ACC112 (cell line): Measurements from ENCODE around the gene GJB5.
"Not testable (repeated sequence)": the region's sequence is repeated elsewhere in the genome, so short reads cannot be mapped to it uniquely, and the experiment has no call there.

Source experiments
- H2AFZ ChIP-seq: fragments of 200-600 bp; sonication (generic); one replicate; pipeline ENCODE4 v1.6.0; 2017; ENCODE audit warnings: antibody characterized with exemption, low read length; ENCODE audit not compliant: unreplicated experiment
- H3K27ac ChIP-seq: fragments of 200-600 bp; sonication (generic); 2 replicates; pipeline ENCODE4 v1.5.1; 2014; ENCODE audit warnings: low read depth, mild to moderate bottlenecking, antibody characterized with exemption, low read length, moderate library complexity
- H3K27me3 ChIP-seq: fragments of 200-600 bp; sonication (generic); 2 replicates; pipeline ENCODE4 v1.6.1; 2014; ENCODE audit warnings: mild to moderate bottlenecking, antibody characterized with exemption, low read length, moderate library complexity, mixed read lengths; ENCODE audit not compliant: insufficient read depth
- H3K36me3 ChIP-seq: fragments of 200-600 bp; sonication (generic); 2 replicates; pipeline ENCODE4 v1.6.1; 2016; ENCODE audit warnings: mild to moderate bottlenecking, antibody characterized with exemption, low read length, moderate library complexity, mixed read lengths; ENCODE audit not compliant: insufficient read depth
- H3K4me1 ChIP-seq: fragments of 200-600 bp; sonication (generic); one replicate; pipeline ENCODE4 v1.6.1; 2016; ENCODE audit warnings: low read length, mixed read lengths; ENCODE audit not compliant: insufficient read depth, unreplicated experiment, control insufficient read depth
- H3K4me3 ChIP-seq: fragments of 200-600 bp; sonication (generic); 2 replicates; pipeline ENCODE4 v1.5.1; 2014; ENCODE audit warnings: mild to moderate bottlenecking, low read depth, low read length
- H3K79me2 ChIP-seq: fragments of 200-600 bp; sonication (generic); one replicate; pipeline ENCODE4 v1.6.0; 2016; ENCODE audit warnings: low read length; ENCODE audit not compliant: control insufficient read depth, unreplicated experiment, insufficient read depth

GJB5 gene

DNA sequence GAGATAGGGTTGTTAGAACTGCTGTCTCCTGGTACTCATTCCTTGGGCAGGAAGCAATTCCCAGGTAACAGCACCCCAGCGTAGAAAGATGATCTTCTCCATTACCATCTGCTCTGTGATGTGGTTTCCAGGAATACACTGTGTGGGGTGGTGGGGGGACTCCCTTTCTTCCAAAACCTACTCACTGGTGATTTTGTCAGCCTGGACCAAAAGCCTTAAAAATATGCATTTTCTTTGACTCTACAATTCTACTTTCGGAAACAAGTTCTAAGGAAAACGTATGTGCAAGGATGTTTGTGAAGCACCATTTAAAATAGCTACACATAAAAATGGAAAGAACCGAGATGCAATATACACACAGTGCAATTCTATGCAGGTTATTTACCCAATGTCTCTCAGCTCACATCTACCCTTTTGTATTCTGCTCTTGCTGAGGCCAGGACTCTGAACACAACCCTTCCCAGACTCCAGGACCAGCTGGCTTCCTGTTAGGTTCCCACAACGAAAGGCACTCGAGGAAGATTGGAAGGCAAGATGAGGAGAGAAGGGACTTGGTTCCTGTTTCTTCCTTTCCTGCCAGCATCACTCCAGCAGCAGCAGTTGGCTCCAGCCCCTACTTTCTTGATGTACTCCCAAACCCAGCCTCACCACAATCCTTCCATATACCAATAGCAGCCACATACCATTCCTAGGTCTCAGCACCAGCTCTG, 33.0 kb upstream of the GJB5 start:
- H3K36me3 ChIP-seq, result no peaks in the 10 kb centered on the region
- peaks cover 60% of the 10 kb centered on the region for H3K27me3 ChIP-seq
- H3K4me1 ChIP-seq, result no peaks in the 10 kb centered on the region
- no peak overlapping the region for H3K4me3 ChIP-seq
- no peak overlapping the region for H3K27ac ChIP-seq
- no peak overlapping the region for H2AFZ ChIP-seq
- no peaks in the 10 kb centered on the region for H3K79me2 ChIP-seq

DNA sequence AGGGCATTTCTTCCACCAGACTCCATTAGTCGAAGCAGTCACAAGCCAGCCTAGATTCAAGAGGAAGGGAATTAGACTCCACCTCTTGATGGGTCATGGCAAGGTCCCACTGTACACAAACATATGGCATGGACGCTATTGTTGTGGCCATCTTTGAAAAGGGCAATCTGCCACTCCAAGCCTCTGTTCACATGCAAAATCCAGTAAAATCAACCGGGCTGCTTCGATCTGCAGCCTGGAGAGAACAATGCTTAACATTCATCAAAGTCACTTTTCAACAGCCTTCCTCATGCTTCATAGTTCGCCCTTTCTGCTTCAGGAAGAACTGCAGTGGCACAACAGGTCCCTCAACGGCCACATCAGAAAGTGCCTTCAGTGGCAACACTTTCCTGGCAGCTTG, 28.0 kb upstream of the GJB5 start:
- Histone ChIP-seq H3K27me3 (peaks cover 71% of the 10 kb centered on the region), H3K27ac (no peak overlapping the region)

DNA sequence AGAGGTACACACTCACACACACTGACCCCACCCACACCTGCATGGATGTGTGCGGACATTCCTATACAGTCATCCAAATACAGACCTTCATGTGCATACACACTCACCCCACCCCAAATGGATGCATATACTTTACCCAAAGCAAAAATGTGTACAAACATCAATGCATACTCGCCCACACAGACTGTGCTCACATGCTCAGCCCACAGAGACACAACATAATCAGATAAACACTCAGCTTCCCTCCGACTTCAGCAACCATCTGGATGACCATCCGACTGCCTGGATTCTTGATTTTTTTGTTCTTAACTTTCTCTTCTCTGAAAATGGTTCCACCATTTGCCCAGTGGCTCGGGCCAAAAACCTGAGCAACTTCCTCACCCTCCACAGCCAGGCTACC, 24.4 kb upstream of the GJB5 start:
- Histone ChIP-seq H3K36me3 (no peaks in the 10 kb centered on the region), H3K27ac (no peak overlapping the region), H3K4me1 (no peaks in the 10 kb centered on the region), H3K79me2 (no peaks in the 10 kb centered on the region), H3K4me3 (no peak overlapping the region), H3K27me3 (peaks cover 68% of the 10 kb centered on the region), H2AFZ (no peak overlapping the region)

More for the DNA sequence above, 28.0 kb upstream of the GJB5 start:
- Histone ChIP-seq H3K4me3 (no peak overlapping the region), H3K79me2 (no peaks in the 10 kb centered on the region), H2AFZ (no peak overlapping the region), H3K36me3 (no peaks in the 10 kb centered on the region), H3K4me1 (no peaks in the 10 kb centered on the region)

DNA sequence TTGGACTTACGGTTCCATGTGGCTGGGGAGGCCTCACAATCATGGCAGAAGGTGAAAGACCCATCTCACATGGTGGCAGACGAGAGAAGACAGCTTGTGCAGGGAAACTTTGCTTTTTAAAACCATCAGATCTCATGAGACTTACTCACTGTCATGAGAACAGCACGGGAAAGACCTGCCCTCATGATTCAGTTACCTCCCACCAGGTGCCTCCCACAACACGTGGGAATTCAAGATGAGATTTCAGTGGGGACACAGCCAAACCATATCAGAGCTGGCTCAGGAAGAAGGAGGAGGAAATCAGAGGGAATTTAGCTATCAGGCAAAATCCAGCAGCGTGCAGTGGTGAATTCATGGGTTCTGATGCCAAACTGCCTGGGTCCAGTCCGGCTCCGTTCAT, 22.0 kb upstream of the GJB5 start:
- peaks cover 56% of the 10 kb centered on the region for H3K27me3 ChIP-seq

DNA sequence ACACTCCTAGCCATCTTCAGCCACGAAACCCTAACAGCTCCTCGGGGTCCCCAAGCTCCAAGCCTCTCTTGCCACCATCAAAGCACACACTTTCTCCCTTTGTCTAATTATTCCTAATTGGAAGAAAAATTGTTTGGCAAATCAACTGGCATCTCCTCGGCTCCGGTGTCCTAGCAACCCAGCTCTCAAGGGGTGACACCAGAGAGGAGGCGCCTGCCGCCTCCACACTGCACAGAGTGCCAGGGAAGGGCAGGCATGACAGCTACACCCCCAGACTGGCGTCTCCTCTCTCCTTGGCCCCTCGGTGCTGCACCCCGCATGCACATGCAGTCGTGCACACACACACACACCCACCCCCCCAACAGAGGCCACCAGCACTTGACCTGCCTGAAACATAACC, 18.2 kb upstream of the GJB5 start:
- Histone ChIP-seq H3K36me3 (no peaks in the 10 kb centered on the region), H3K4me3 (no peak overlapping the region), H3K4me1 (no peaks in the 10 kb centered on the region), H2AFZ (no peak overlapping the region), H3K27me3 (peaks cover 25% of the 10 kb centered on the region), H3K79me2 (no peaks in the 10 kb centered on the region), H3K27ac (no peak overlapping the region)

More for the DNA sequence above, 22.0 kb upstream of the GJB5 start:
- not testable (repeated sequence) for H3K4me3 ChIP-seq, H3K36me3 ChIP-seq, H3K79me2 ChIP-seq, H3K27ac ChIP-seq, H2AFZ ChIP-seq, H3K4me1 ChIP-seq

DNA sequence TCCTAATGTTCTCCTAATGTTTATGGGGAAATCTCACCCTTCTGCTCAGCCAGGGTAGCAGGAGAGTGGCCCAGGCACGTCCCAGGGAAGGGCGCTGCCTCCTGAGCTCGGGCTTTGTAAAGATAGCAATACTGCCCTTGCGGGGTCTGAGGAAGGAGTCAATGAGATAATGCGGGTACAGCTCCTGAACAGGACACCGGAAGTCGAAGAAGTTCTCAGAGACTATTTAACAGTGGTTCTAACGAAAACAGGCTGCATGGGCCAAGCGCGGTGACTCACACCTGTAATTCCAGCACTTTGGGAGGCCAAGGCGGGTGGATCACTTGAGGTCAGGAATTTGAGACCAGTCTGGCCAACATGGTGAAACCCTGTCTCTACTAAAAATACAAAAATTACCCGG, 17.6 kb upstream of the GJB5 start:
- not testable (repeated sequence) for H3K36me3 ChIP-seq, H3K4me1 ChIP-seq, H2AFZ ChIP-seq, H3K79me2 ChIP-seq, H3K27ac ChIP-seq, H3K4me3 ChIP-seq
- H3K27me3 ChIP-seq, result peaks cover 20% of the 10 kb centered on the region

DNA sequence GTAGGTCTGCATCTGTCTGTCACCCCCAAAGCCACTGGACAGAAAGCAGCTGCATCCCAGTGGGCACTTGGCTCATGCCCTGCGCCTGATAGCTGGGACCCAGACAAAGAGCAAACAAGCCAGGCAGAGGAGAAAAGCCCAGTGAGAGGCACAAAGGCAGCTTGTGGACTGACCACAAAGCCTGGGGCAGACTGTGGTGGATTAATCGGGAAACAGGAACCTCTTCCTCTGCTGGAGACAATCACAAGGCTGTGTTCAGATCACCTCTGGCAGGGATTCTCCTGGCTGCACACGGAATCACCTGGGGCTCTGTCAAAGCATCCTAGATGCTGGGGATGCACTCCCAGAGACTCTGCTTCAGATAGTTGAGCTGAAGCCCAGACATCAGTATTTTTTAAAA, 15.2 kb upstream of the GJB5 start:
- H3K79me2 ChIP-seq, result no peaks in the 10 kb centered on the region

DNA sequence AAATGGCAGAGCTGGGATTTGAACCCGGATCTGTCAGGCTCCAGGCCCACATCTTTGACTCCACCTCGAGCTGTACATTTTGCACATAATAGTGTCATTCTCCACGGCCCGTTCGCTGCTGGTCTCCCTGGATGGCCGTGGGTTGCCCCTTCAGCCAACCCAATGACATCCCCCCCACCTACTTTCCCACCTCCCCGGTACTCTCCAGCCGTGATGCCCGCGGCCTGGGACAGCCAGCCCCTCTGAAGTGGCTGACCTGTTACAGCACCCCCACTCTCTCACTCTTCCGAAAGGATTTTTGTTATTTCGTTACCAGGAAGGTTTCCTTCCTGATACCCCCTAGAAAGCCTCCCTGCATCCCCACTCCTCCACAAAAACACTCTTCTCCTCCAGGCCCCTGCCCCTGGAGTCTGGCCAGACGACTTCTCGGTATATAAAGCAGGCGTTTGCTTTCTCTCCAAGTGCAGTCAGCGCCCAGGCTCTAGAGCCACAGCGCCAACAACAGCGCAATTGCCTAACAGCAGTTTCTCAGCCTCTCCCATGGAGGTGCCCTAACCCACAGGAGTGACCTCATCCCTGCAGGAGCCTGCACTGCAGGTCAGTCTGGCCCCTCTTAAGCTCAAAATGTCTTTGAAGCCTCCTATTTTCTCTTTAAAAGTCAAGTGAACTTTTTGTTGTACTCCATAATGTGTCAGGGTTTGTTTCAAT, 14.5 kb upstream of the GJB5 start:
- H3K79me2 ChIP-seq, result no peaks in the 10 kb centered on the region
- no peaks in the 10 kb centered on the region for H3K36me3 ChIP-seq
- no peak overlapping the region for H3K27ac ChIP-seq
- peaks cover 6% of the 10 kb centered on the region for H3K27me3 ChIP-seq
- H3K4me1 ChIP-seq, result no peaks in the 10 kb centered on the region
- no peak overlapping the region for H2AFZ ChIP-seq
- no peak overlapping the region for H3K4me3 ChIP-seq

More for the DNA sequence above, 15.2 kb upstream of the GJB5 start:
- no peaks in the 10 kb centered on the region for H3K36me3 ChIP-seq
- no peaks in the 10 kb centered on the region for H3K4me1 ChIP-seq
- H2AFZ ChIP-seq, result no peak overlapping the region
- no peak overlapping the region for H3K4me3 ChIP-seq
- no peak overlapping the region for H3K27ac ChIP-seq
- peaks cover 13% of the 10 kb centered on the region for H3K27me3 ChIP-seq

DNA sequence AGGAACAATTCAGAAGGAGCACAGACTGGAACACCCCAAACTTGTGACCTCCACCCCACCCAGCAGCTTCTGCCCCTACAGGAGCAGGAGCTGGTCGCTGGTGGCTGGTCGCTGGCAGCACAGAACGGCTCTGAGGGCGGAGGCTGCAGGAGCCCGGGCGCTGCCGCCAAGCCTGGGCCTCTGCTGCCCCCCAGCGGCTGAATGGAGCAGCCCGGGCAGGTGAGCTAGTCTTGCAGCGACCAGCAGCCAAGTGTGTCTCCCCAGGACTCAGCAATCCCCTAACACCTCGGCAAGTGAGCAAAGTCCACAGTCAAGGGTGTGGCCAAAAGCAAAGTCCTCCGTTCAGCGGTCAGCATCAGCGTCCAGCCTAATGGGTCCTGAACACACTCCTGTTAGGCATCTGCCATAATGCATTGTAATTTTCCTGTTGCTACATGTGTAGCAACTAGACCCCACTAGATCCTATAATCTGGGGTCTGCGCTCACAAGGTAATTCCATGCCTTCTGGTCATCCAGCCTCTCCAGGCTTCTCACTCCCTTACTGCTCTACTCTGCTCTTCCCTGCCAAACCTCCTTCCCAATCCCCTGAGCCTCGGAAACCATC, 12.1 kb upstream of the GJB5 start:
- Histone ChIP-seq H3K27me3 (peaks cover 9% of the 10 kb centered on the region; the same call in 1 of the 2 replicates), H3K36me3 (no peaks in the 10 kb centered on the region), H3K4me3 (no peak overlapping the region), H2AFZ (no peak overlapping the region), H3K27ac (no peak overlapping the region), H3K79me2 (no peaks in the 10 kb centered on the region), H3K4me1 (no peaks in the 10 kb centered on the region)

DNA sequence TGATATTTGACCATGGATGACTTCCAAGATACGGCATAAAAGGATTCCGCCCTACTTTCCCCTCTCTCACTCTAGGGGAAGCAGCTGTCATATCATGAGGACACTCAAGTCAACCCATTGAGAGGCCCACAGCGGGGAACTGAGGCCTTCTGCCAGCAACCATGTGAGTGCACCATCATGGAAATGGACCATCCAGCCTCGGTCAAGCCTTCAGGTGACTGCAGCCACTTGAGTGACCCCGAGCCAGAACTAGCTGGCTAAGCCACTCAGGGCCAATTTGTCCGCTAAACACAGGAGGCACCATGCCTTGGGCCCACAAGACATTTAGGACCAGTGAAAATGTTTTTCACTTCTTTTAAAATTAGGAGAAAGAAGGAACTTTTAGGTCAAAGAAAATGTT, 11.1 kb upstream of the GJB5 start:
- H3K27ac ChIP-seq, result no peak overlapping the region
- no peak overlapping the region for H3K4me3 ChIP-seq
- H2AFZ ChIP-seq, result no peak overlapping the region
- H3K4me1 ChIP-seq, result no peaks in the 10 kb centered on the region
- peaks cover 9% of the 10 kb centered on the region for H3K27me3 ChIP-seq
- H3K79me2 ChIP-seq, result no peaks in the 10 kb centered on the region
- H3K36me3 ChIP-seq, result no peaks in the 10 kb centered on the region

DNA sequence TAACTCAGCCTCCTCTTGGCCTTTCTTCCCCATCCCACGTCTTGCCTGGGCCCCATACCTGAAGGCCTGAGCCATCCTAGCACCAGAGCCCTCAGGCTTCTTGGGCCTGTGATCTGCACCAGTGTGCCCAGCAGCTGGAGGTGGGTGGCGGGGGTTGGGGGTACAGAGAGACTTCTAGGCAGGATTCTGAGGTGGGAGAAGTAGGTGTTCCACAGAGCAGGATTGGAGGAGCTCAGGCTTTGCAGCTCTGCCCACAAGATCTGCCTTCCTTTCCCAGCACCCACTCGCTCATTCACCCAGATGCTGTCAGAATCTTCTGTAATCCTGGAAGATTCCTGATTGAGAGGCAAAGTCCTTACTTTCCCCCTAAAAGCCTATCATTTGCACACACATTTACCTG, 10.0 kb upstream of the GJB5 start:
- Histone ChIP-seq H3K4me1 (no peaks in the 10 kb centered on the region), H2AFZ (no peak overlapping the region), H3K27ac (no peak overlapping the region), H3K79me2 (no peaks in the 10 kb centered on the region), H3K4me3 (no peak overlapping the region), H3K27me3 (peaks cover 9% of the 10 kb centered on the region), H3K36me3 (no peaks in the 10 kb centered on the region)
